ENCODE data around the gene PAM.
"Not testable (repeated sequence)": the region's sequence is repeated elsewhere in the genome, so short reads cannot be mapped to it uniquely, and the experiment has no call there.

The PAM gene

GRCh38 chr5:103066326-103066725, 311.2 kb downstream of the PAM start:
- no peak for DNase-seq (ENCODE audit: low spot score)

- DNase-seq (ENCODE audit: low spot score): not testable (repeated sequence)
Observed at GRCh38 chr5:103073500-103073899, 318.4 kb downstream of the PAM start.

- no peak for DNase-seq (ENCODE audit: low spot score)
Observed at GRCh38 chr5:103075442-103075841, 320.3 kb downstream of the PAM start.
